ENCODE results near the gene ARHGEF10L. TPM values are rescaled to one million over a fixed set of nuclear protein-coding genes. Genes with fewer than 3 reads are reported as not detected.
"Not testable (repeated sequence)": the region's sequence is repeated elsewhere in the genome, so short reads cannot be mapped to it uniquely, and the experiment has no call there.

Gene ARHGEF10L
- total RNA-seq, 1 donor: 16.8 TPM

- no peak for DNase-seq (ENCODE audit: low read depth)
- no peak for TF ChIP-seq CTCF (IDR thresholded peaks at IDR 0.05; ENCODE audit: insufficient read depth, low read depth, low read length)
- H3K4me3 ChIP-seq (ENCODE audit: low read depth, low read length): no peak overlapping the region
Measured at GRCh38 chr1:17744666-17745478, 205.4 kb downstream of the ARHGEF10L start.

GRCh38 chr1:17745479-17745955, 206.0 kb downstream of the ARHGEF10L start:
- no peak overlapping the region for H3K4me3 ChIP-seq (ENCODE audit: low read depth, low read length)
- TF ChIP-seq CTCF (IDR thresholded peaks at IDR 0.05; ENCODE audit: insufficient read depth, low read depth, low read length): no peak
- no peak for DNase-seq (ENCODE audit: low read depth)

GRCh38 chr1:17746281-17746680, 206.8 kb downstream of the ARHGEF10L start:
- not testable (repeated sequence) for DNase-seq (ENCODE audit: low read depth); H3K4me3 ChIP-seq (ENCODE audit: low read depth, low read length)

- H3K4me3 ChIP-seq (ENCODE audit: low read depth, low read length): no peak overlapping the region
- TF ChIP-seq CTCF (IDR thresholded peaks at IDR 0.05; ENCODE audit: insufficient read depth, low read depth, low read length): no peak
- DNase-seq (ENCODE audit: low read depth): no peak
Measured at GRCh38 chr1:17746920-17747319, 207.4 kb downstream of the ARHGEF10L start.

Other genes with a start within 250 kb of the ARHGEF10L start
- gene PADI4, start 231.5 kb upstream of the ARHGEF10L start, total RNA-seq: not detected in 2 replicates
- not detected in 2 replicates for gene PADI6, start 167.5 kb upstream of the ARHGEF10L start, total RNA-seq
- 59.9 and 74.7 TPM in 2 replicates for gene RCC2, start 100.0 kb upstream of the ARHGEF10L start, total RNA-seq
- not detected in 2 replicates for gene ACTL8, start 215.6 kb downstream of the ARHGEF10L start, total RNA-seq